Lung microvascular endothelial cell (primary cell): Measurements from ENCODE around the gene CNTN6. TPM values are rescaled to one million over a fixed set of nuclear protein-coding genes. Genes with fewer than 3 reads are reported as not detected.

Source experiments
- DNase-seq, 2 donors: peaks; one replicate each; pipeline versions ENCODE4 v3.0.0 to v3.0.0-alpha.2; 2010; ENCODE audit warnings: low read depth in 2 of 2
- total RNA-seq: library from RNA; depleted of rRNA; stranded (reverse); fragments of >200 nt; gene quantifications from 2 replicates; pipeline ENCODE4 v1.2.1, GENCODE V29; 2014

CNTN6 gene
- total RNA-seq: 0.22 TPM in 1 of 2 replicates, not detected in the other

DNA sequence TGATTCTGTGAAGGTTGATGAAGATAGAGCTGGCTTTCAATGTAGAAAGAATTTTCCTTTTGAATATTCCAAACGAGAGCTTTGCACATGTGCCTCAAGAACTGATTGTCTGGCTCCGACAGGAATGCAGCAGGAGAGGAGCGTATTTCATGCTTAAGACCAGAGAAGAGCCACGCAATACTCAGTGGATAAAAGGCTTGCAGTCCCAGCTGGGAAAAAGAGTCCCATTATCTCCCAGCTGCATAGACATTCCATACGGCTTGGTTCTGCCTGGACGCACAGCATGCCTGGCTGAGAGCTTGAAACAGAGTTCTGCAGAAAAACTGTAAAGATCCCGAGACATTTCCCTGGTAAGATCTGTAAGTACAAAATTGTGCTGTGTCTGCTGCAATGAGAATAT is at the start of gene CNTN6:
TSS of gene CNTN6 (plus strand) at position 254 of the 400 bp plus-strand sequence. CDS start 54,985 bp downstream, outside the sequence.
- no peak for DNase-seq

DNA sequence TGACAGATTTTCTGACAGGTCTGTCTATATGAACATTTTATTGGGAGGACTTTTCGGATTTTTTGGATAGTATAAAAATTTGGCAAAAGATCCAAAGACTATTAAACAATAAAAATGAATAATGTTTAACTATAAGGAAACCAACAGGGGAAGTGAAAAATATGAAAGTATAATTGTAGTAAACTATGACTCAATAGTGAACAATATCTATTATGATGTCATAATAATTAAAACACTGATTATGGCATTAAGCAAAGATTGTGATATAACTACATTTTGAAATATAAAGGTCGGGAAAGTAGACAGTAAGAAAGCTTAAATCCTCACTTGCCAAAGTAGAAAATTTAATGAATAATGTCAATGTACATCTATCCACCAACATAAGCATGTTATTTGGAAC is 44.3 kb upstream of the CNTN6 start:
- DNase-seq: no peak

DNA sequence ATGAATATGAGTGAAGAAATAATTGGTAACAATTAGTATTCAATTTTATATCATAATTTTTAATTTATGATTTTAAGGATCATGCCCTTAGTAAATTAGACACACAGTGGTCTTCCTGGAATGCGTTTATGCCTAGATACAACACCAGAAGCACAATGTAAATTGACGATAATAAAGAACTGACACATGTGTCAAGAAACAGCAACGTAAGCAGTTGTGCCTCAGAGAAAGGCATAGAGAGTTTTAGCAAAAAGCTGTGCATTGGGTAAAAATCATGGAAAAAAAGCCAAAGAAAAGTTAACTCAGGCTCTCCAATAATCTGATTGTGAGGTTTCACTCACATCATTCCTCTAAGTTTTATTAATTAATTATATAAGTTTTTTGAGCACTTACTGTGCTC is 37.0 kb upstream of the CNTN6 start:
- DNase-seq: no peak

DNA sequence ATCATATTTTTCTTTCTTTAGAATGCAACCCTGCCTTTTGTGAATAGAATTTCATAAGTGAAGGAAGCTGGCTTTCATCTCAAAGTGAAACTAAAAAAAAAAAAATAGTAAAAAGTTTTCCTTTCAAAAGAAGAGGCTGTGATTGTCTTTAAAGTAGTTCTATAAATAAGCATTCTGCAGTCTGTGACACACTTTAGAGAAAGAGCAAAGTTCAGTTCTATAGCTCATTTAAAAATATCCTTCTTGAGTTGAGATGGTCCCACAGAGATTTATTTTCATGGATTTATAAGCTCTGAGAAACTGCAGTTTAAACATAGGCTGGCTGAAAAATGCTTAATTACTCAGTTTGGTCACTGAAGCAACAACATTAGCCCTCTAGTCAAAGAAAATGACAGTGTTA is 36.1 kb upstream of the CNTN6 start:
- no peak for DNase-seq

DNA sequence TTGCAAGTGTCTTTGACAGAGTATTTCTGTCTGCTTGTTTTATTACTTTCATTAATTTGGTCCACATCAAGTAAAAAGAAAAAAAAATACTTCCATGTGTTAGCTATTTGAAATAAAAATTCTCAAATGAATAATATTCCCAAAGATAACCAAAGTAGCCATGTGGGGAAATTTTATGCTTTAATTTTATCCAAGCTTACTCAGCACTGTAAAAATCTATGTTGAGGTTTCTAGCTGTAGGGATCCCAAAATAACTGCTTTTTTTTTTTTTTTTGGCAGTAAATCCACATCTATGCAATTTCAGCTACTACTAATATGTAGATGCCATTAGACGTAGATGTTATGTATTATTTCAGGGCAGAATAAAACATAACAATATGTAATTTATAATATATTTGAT is 35.4 kb upstream of the CNTN6 start:
- DNase-seq: no peak

DNA sequence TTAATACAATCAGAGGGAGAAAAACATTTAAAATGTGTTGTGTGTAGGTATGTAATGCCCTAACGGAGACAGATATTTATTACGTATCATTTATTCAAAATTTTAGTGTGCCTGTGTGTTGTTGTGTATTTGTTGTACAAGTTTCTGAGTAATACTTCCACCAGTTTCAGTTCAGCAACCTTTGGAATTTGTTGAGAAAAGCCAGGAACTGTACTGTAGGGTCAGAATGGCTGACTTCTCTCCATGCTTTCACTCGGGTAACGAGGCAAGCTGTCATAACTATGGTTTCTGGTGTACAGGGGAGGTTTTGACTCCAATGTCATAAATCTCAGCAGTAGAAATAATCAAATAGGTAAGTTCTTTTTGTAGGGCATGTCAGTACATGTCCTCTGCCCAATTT is 23.8 kb upstream of the CNTN6 start:
- DNase-seq: no peak

DNA sequence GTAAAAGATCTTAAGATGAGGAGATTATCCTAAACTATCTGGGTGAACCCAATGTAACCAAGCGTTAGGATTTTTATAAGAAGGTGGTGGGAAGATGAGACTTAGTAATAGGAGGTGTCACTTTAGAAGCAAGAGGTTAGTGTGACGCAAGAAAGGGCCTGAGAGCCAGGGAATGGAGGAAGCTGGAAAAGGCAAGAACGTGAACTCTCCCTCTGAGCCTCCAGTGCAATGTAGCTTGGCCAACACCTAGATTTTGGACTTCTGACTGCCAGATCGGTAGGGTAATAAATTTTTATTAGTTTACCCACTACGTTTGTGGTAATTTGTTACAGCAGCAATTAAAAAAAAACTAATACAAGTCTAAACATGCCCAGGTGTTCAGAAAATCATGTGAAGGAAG is 20.8 kb upstream of the CNTN6 start:
- DNase-seq: no peak

DNA sequence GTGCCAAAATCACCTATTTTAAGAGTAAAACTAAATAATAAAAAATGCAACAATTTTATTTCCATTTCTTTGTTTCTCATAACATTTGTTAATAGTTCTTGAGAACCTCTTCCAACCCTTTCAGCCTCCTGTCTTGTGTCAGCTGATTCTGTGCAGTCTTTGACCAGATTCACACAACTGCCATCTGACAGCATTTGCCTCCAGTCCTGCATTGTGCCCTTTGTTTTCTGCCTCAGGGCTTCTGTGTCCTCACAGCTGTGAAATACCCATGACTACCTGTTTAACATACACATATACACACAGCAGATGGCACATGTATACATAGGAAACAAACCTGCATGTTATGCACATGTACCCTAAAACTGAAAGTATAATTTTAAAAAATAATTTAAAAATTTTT is 13.2 kb upstream of the CNTN6 start:
- DNase-seq: no peak

DNA sequence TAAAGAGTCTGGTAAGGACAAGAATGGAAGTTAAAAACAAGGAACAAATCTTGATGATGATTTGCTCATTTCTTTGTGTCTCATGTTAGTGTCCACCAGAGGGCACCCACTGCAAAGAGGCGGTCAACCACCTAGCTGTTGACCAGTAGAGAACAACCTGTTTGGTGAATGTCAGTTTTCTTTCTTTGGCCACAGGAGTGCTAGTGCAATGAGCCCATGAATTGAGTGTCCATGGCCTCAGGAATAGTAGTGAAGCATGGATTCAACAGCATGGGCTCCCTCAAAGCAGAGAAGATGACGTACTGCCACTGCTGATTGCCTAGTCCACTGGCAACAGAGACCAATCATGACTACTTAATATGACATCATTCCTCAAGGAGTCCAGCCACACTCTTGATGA is 10.7 kb upstream of the CNTN6 start:
- DNase-seq: peak; percentile 17 to 37

DNA sequence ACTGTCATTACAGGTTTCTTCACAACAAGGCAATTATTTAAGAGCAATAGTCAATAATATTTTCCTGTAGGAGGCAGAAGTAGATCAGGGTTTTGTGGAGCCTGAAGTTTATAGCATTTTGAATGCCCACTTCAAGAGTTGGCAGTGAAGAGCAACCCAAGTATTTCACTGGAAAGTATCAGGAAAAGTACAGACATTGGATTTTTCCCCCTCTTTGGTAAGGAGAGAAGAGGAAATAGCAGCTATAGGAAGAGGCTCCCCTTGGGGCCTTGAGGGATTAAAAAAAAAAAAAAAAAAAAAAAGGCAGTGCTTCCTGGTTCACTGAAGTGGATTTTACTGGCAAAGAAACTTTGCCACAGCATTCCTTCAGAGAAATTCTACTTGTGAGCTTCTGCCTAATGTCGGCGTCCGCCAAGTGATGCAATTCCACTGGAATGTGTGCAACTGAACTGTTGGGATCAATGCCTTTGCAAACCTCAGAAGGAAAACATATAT is 5.7 kb upstream of the CNTN6 start:
- DNase-seq: no peak

DNA sequence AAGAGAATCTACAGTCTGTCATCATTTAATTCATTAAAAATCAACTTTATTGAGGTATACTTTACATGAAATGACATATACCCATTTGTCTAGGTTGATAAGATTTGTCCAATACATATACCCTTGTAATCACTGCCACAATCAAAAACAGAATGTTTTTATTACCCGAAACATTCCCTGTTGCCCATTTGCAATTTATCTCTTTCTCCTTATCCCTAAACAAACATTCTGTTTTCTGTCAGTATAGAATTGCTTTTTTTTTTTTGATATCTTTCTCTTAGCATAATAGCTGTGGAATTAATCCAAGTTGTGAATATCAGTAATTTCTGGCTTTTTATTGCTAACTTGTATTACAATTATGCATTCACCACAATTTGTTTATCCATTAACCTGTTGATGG is 4.3 kb upstream of the CNTN6 start:
- no peak for DNase-seq

DNA sequence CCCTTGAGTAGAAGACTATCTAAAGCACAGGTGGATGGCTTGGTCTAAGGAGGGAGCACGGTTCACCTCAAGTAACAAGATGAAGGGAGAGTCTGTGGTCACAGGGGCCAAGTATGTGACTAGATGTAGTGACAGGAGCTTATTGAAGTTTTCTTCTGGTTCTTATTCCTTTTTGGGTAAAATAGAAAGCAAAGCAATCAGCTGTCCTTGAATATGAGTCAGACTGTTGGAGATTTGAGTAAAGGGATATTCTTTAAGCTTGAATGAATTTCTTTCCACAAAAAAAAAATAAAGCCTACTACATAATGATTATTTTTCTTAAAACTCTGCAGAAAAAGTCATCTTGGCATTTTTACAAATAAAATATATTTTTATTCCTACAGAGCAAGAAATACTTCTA is 1.5 kb upstream of the CNTN6 start:
- DNase-seq: no peak

DNA sequence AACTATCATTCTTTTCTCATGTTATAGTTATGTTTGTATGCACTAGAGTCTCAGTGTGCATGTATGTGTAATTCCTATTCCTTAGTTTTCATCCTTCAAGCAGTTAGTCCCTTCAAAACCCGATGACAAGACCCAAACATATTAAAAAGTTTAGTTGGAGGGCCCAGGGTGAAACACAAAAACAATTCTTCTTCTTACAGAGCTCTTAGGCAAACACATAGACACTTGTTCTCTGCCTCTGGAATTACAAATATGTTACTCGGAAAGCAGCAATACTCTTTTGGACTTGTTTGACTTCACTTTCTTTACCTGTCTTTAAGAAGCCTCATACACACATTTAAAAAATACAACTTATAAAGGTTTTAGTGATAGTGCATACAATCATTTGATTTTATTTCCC is 763 bp upstream of the CNTN6 start:
- DNase-seq: no peak

DNA sequence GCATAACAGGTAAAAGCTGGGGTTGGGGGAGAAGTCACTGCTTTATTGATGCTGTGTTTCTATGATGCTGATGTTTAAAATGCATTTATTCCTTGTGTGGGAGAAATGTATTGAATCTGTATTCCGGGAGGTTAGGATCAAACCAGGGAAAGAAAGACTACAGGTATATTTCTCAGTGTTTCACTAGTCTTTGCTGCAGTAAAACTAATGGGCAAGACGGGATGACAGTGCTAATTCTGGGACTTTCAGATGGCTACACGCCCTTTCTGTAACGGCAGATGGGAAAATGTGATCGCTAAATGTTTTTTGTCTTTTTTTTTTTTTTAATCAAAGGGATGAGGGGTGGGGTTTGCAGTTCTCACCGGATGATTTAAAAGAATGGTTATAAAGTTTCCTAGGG is 393 bp downstream of the CNTN6 start:
- no peak for DNase-seq

DNA sequence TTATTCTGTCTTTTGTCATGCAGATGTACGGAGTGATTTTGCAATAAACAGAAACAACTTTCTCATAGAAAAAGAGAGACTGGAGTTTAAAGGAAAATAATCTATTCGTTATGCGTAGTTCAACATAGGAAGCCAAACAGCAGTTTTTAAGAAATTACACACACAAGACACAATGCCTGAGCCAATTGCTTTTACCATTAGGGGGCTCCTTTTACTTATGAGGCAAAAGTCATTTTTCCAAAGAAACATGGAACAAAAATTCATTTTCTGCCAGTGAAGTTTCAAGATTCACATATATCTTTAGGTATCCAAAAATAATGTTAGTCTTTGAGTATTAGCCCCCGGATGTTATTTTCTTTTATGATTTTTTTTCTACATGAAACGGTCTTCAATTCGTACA is 10.7 kb downstream of the CNTN6 start:
- DNase-seq: no peak

DNA sequence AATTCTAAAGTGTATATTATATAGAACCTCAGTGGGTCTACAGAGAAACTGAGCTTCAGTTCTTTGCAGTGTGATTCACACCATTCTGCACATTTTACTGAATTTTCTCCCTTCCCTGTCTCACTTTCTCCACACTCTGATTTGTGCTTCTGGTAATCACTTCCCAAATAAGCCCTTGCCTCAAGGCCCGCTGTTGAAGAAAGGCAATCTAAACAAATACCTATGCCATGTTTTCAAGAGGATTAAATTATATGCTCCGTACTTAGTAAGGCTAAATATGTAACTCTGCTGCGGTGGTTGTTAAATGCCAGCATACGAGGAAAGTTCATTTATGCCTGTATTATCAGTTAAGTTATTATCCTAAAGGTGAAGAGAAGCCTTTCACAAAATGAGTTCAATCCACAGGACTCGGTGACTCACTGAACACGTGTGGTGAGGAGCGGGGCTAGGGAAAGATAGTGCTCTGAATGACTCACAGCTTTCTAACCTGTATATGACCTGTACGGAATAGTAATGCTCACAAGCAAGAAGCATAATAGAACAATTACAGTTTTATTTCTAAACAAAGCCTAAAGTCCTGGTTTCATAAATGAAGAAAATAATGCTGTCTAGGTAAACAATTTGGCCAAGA is 25.1 kb downstream of the CNTN6 start:
- no peak for DNase-seq

DNA sequence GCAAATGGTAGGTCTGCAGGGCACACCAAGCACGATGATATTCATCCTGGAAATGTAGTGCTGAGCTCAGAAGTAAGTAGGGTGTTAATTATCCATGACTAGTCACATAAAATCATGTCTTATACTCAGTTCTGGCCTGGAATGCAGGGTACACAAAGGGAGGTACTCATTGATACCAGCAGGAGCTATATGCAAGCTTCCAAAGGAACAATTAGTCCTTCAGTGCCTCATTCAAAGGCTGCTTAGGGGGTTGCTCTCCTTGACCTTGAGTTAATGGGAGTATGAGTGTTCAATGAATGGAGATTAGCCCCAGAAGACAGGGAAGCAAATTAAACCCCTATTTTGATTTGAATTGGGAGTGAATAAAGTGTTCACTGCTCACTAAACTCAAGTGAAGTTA is 38.3 kb downstream of the CNTN6 start:
- no peak for DNase-seq

DNA sequence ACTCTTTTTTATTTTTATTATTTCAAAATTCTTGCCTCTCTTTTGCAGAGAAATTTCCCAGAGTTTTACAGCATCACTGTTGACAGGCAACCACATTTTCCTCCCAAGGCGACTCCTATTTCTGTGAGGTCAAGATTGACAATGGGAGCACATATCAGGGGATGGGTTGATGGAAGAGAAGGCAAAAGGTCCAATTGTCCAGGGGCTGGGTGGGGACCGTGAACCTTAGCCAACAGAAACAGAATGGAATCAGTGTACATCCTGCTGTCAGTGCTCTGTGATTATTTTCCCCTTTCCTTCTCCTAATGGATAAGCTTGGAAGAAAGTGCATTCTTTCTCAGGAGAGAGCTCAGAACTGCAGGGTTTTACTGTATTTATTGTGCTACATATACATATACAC is 42.4 kb downstream of the CNTN6 start:
- no peak for DNase-seq

DNA sequence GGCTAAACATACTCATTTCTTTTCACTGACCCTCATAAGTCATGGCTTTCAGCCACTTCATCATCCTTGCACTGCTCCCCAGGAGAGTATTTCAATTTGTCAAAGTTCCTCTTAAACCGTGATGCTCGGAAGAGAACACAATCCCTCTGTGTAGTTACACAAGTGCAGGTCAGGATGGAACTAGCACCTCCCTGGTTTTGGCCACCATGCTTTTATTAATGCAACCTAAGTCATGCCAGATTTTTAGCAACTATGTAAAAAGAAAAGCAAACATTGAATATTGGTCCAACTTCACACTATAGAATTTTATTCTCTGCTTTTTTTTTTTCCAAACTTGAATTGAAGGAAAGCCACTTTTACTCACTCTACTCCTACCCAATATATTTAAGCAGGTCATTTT is 45.2 kb downstream of the CNTN6 start:
- no peak for DNase-seq

DNA sequence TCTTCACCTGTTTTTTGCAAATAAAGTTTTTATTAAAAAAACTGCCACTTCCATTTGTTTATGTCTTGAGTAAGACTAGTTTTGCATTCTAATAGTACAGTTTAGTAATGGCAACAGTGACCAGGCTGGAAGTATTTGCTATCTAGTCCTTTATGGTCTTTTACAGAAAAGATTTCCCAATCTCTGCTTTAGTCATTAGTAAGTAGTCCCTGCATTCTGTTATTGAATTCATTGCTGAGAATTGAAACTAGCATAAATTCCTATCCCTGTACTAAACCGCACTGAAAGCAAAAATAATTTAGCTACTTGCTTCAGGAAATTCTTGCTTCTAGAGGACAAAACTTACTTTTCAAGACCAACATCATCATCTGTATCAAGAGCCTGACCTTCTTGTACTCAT is 46.2 kb downstream of the CNTN6 start:
- no peak for DNase-seq

DNA sequence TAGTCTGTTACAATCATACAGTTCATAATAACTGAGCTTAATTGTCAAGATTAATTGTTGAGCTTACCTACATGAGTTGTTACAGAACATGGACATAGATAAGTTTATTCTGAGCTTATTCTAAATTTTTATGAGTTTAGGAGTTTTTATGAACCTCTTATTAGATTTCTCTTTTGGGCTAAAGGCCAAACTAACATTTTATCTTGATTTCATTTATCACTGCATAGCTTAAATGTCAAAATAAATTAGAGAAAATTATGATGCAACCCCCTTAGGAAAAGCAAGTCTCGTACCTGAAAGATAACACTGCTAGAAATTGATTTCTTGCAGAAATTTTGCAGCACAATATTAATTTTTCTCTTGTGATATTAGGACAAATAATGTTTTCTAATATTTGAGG is 54.5 kb downstream of the CNTN6 start:
- no peak for DNase-seq

DNA sequence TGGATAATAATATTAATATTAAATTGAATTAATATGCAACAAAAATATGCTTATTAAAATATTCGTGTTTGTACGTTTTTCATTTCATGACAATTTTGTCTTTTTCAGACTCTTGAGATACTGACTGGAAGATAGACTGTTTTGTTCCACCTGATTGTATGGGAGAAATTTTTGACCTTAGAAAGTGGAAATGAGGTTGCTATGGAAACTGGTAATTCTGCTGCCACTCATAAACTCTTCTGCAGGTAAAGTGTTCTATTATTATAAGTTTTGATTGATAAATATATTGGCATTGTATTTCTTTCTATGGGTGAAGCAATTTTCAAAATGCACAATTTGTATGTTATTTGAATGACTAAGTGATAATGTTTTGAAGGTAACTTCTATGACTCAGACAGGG is 55.0 kb downstream of the CNTN6 start:
- no peak for DNase-seq

DNA sequence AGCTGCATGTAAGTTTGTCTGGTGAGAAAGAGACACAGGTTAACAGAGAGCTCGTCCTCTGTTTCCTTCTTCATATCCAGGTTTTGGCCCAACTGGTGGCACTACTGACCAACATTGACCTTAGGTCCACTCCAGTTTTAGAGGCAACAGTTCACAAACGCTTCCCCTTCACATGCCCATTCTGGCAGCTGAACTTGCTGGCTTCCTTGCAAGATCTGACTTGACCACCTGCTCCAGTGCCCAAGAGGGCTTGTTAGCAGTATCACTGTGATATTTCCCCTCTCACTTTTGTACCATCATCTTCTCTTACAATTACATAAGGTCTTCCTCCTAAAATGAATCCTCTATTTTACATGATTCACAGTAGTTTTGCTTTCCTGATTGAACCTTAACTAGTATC is 71.3 kb downstream of the CNTN6 start:
- DNase-seq: no peak

DNA sequence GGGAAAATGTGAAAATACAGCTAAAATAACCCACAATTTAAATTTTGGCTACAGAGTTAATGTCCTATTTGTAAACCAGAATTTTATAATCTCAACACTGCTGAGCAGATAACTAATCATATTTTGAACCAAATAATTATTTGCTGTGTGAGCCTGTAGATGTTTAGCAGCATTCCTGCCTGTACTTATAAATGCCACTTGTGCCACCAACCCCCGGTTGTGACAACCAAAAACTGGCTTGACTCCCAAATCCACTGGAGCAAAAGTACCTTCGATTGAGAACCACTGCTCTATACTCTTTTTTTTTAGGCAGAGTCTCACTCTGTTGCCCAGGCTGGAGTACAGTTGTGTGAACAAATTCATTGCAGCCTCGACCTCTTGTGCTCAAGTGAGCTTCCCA is 78.5 kb downstream of the CNTN6 start:
- no peak for DNase-seq
